NOMO-1 treated with dmso at 0.1 percent for 144 hours (cell line): ENCODE data around the gene ITPK1.

Source experiments
- DNase-seq: peaks from one replicate; lab custom pipeline; 2025; ENCODE audit not compliant: unreplicated experiment; lab: John Stamatoyannopoulos, UW

Gene ITPK1

DNA sequence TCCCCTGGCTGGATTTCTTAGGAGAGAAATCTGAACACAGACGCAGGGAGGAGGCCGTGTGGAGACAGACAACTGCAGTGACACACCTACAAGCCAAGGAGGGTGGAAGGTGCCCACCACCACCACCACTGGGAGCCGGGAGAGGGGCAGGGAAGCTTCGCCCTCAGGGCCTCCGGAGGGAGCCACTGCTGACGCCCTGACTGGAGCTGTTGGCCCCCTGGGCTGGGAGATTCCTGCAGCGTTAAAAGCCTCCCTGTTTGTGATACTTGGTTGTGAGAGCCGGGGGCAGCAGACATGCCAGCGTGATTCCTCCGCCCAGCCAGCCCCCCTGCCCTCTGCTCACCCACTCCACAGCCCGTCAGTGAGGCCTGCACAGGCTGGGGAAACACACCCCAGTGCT is 120.8 kb downstream of the ITPK1 start:
- DNase-seq: no peak

DNA sequence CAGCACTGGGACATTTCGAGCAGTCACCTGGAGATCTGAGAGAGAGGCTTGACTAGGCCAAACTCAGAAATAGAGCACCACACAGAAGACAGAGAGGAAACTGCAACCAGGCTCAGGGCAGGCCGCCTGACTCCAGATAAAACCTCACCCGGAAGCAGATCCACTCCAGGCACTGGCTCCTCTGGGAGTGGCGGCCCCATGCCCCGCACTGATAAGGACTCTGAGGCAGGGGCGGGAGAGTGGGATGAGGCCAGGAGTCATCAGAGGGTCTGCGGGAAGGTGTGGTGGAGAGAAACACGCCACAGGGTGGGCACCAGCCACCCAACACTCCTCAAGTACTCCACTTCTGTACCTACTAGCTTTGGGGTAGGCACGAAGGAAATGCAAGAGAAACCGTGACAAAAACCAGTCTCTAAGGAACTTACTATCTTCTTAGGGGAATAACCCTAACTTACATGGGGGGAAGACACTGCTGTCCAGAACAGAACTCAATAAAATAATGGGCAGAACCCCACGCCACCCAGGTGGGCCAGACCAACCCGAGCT is 121.5 kb downstream of the ITPK1 start:
- DNase-seq: no peak

DNA sequence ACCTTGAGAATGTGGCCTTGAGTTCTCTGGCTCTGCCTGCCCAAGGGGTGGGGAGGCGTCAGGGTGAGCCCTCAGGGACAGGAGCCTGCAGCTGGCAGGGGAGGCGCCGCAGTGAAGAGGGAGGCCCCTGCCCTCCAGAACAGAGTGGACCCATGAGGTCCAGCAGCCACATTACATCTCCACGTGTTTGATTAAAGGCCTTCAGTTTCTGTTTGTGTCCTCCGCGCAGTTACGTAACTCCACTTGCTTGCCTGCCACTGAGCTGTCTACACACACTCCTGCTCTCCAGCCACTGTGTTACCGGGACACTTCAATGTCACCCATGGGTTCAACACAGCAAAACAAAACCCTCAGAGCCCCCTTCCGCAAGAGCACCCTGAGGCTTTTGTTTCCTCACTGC is 122.4 kb downstream of the ITPK1 start:
- DNase-seq: no peak

- no peak for DNase-seq
Observed at GRCh38 chr14:92991536-92991935, 124.2 kb downstream of the ITPK1 start.

GRCh38 chr14:92990456-92991430 is 125.0 kb downstream of the ITPK1 start:
- no peak for DNase-seq

DNA sequence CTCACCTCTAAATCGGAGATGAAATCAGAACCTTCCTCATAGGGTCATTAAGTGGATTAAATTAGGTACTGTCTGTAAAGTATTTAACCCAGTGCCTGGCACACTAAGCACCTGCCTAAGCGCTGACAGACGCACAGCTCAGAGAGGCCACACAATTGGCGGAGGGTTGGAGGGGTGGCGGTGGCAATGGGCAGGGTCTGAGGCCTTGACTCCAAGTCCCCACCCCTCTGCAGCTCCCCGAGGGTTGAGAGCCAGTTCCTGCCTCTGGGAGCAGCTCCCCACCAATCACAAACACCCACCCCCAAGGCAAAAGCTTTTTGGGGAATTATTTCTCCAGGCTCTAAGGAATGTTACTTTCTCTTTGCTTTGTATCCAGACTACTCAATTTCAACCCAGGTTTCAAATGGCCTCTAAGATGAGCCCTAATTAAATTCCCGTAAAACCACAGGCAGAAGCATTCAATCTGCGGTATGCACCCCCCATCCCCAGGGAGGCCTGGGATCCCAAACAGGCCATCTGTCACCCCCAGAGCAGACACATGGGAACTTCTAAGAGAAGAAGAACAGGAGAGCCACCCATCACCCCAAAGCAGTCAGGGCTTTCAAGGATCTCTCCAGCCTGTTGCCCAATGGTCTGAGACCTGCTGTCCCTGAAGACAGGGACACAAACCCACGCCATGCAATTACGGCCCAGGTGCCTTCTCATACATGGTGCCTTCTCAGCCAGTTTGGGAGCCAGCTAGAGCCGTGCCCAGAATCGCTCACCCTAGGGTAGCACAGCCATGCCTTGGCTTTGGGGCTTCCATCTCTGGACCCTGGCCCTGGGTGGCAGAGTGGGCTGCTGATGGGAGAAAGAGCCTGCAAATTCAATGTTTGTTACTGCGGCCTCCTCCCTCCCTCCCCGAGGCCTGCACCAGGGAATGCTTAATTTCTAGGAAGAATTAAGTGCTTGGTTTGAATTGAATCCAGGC is 126.7 kb downstream of the ITPK1 start:
- DNase-seq: no peak

- DNase-seq: no peak
Observed at GRCh38 chr14:92987713-92988510, 127.8 kb downstream of the ITPK1 start.

- DNase-seq: no peak
Observed at GRCh38 chr14:92987148-92987570, 128.6 kb downstream of the ITPK1 start.

- no peak for DNase-seq
Observed at GRCh38 chr14:92986254-92987147, 129.2 kb downstream of the ITPK1 start.

DNA sequence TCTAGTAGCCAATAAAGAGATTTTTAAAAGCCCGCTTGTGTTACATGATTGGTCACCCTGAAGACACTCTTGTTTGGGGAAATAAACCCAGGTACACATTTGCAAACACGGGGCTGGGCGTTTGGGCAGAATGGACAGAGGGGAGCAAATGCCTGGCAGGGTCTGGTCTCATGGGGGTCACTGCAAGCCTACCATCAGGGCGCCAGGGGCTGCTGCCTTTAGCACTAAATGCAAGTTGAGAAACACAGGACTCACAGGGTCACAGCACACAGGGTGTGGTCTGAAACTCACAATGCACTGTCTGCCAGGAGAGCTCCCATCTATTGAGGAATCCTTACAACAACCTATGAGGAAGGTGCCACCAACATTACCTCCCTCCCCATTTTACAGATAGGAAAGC is 130.2 kb downstream of the ITPK1 start:
- no peak for DNase-seq

GRCh38 chr14:92984896-92985295 is 130.8 kb downstream of the ITPK1 start:
- no peak for DNase-seq

GRCh38 chr14:92984082-92984788 is 131.5 kb downstream of the ITPK1 start:
- DNase-seq: no peak

DNA sequence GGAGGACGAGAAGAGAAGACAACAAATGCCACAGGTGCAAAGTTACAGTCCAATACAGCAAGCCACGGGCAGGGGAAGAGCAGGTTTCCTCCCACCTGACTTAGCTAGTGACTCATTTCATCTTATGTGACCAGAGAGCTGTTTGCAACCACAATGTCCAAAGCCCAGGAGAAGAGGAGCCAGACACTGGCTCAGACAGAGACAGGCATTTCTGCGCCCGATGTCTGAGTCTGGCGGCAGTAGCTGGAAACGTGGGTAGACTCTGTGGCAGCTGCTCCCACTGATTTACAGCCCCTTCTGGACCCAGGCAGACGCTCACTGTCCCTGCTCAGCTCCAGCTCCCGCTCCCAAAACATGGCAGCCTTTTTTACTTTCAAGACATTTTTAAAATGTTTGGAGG is 132.8 kb downstream of the ITPK1 start:
- no peak for DNase-seq

- DNase-seq: no peak
Observed at GRCh38 chr14:92981726-92982125, 134.0 kb downstream of the ITPK1 start.

- DNase-seq: no peak
Observed at GRCh38 chr14:92980866-92981265, 134.9 kb downstream of the ITPK1 start.

- no peak for DNase-seq
Observed at GRCh38 chr14:92978229-92979021, 137.3 kb downstream of the ITPK1 start.

- DNase-seq: no peak
Observed at GRCh38 chr14:92976268-92976667, 139.5 kb downstream of the ITPK1 start.
